ENCODE results near the gene PROB1. TPM values are rescaled to one million over a fixed set of nuclear protein-coding genes. Genes with fewer than 3 reads are reported as not detected.

PROB1 gene
- total RNA-seq, 2 donors from 2014 or later: 1.9 to 4.9 TPM

DNA sequence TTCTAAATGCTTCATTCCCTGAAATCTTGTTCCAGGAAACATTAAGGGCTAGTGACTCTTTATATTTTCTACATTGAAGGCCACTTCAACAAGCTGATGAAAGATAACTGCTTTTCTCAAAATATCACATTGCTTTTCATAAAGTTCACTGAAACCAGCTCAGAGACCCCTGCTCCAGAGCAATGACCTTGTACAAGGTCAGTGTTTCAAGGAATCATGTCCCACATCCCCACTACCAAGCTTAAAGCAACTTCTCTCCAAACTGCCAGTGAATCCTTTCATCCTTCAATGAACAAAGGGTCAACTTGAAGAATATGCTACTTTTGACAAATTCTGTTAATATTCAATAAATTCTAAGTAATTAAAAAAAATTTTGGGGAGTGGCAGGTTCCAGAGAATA lies 21.0 kb upstream of the PROB1 start:
- H3K27me3 ChIP-seq (replicated peaks; ENCODE audit: insufficient read depth): no peaks in the 10 kb centered on the region
- TF ChIP-seq, protein P1, sequence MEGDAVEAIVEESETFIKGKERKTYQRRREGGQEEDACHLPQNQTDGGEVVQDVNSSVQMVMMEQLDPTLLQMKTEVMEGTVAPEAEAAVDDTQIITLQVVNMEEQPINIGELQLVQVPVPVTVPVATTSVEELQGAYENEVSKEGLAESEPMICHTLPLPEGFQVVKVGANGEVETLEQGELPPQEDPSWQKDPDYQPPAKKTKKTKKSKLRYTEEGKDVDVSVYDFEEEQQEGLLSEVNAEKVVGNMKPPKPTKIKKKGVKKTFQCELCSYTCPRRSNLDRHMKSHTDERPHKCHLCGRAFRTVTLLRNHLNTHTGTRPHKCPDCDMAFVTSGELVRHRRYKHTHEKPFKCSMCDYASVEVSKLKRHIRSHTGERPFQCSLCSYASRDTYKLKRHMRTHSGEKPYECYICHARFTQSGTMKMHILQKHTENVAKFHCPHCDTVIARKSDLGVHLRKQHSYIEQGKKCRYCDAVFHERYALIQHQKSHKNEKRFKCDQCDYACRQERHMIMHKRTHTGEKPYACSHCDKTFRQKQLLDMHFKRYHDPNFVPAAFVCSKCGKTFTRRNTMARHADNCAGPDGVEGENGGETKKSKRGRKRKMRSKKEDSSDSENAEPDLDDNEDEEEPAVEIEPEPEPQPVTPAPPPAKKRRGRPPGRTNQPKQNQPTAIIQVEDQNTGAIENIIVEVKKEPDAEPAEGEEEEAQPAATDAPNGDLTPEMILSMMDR (IDR thresholded peaks at IDR 0.05): no peak

DNA sequence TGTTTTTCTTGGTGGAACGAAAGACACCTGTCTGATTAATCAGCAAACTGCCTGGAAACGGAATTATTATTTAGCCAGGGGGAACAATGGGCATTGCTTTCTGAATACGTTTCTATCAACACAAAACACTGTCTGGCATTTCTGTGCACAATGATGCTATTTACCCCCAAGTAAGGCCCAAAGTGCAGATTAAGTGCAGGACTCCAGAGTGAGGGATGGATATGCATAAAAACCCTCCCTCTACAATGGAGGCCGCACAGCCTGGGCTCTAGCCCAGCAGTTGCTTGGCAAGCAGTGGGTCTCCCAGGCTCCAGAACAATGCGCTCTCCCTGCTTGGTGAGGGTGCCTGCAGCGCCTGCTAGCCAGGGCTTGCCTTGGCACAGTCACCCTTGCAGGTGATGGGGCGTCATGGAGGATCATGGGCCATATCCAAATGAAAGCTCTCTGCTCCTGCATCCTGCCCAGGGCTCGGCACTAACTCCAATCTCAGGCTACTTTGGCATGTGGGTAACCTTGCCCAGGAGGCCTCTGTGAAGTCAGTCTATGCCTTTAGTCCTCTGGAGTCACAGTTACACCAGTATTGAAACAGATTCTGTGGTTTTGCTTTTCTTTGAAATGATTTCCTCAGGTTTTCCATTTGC lies 20.4 kb upstream of the PROB1 start:
- Histone ChIP-seq H3K27ac (peak overlapping the region; percentile 36 to 83), H3K4me1 (ENCODE audit: control insufficient read depth in 1 of 2, low read depth in 2 of 2) (peaks cover 37 to 58% of the 10 kb centered on the region in 2 donors), H3K9me3 (no peaks in the 10 kb centered on the region), H3K4me3 (no peak overlapping the region), H3K36me3 (peaks cover 21% of the 10 kb centered on the region), H3K27me3 (replicated peaks; ENCODE audit: insufficient read depth) (no peaks in the 10 kb centered on the region)
- TF ChIP-seq, protein P1 (IDR thresholded peaks at IDR 0.05): no peak
- no peak for DNase-seq (ENCODE audit: low spot score)
- ATAC-seq (ENCODE audit: insufficient number of reproducible peaks, low FRiP score, low read depth): no peak

More for the DNA sequence above, 21.0 kb upstream of the PROB1 start:
- no peak overlapping the region for H3K4me3 ChIP-seq
- peaks cover 21% of the 10 kb centered on the region for H3K36me3 ChIP-seq
- no peak for DNase-seq (ENCODE audit: low spot score)
- no peaks in the 10 kb centered on the region for H3K9me3 ChIP-seq
- ATAC-seq (ENCODE audit: insufficient number of reproducible peaks, low FRiP score, low read depth): no peak
- H3K4me1 ChIP-seq (ENCODE audit: control insufficient read depth in 1 of 2, low read depth in 2 of 2): peaks cover 32 to 53% of the 10 kb centered on the region in 2 donors
- peak overlapping the region; percentile 36 to 83 for H3K27ac ChIP-seq

DNA sequence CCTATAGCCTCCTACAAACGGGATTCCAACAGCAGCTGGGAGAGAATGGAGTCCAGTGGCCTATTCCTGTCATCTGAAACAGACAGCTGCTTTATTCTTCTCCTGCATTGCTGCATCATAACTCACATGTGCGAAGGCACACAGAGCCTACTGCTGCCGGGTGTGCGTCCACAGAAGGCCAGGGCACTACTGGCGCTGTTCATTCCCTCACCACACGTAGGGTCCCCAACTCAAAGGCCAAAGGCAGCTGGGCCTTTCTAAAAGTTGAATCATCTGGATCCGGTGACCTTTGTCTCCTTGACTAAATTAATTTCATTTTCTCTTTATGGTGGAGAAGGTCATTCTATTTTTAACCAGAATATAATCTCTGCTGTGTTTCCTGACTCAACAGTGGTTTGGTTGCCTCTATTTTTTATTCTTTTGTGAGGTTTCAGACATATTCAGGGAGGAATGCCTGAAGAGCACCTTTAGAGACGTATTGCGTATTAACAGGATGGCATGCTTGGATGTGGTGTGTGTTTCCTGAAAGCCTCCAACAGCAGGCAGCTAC lies 19.8 kb upstream of the PROB1 start:
- Histone ChIP-seq H3K4me1 (ENCODE audit: control insufficient read depth in 1 of 2, low read depth in 2 of 2) (peaks cover 37 to 65% of the 10 kb centered on the region in 2 donors), H3K9me3 (no peaks in the 10 kb centered on the region)
- no peak for DNase-seq (ENCODE audit: low spot score)

DNA sequence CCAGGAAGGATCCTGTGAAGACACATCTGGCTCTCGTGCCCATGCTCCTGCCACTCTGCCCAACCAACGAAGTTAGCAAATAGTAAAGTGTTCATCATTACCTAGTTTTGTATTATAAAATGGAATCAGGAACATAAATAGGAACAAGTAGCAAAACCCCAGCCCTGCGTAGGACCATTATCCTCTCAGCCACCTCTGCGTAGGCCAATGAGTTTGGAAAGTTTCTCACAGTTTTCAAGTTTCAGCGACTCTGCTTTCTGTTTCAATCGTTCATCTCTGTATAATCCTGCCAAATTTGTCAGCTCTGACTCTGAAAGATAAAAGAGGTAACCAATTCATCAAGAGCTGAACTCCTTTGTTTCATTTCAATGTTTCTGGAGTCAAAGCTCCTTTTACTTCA lies 19.1 kb upstream of the PROB1 start:
- no peak overlapping the region for H3K4me3 ChIP-seq
- ATAC-seq (ENCODE audit: insufficient number of reproducible peaks, low FRiP score, low read depth): no peak
- no peaks in the 10 kb centered on the region for H3K9me3 ChIP-seq
- H3K27ac ChIP-seq: peak overlapping the region in 1 of 2 donors; percentile 36
- TF ChIP-seq, protein P1 (IDR thresholded peaks at IDR 0.05): no peak
- H3K36me3 ChIP-seq: peaks cover 11% of the 10 kb centered on the region
- DNase-seq (ENCODE audit: low spot score): no peak
- peaks cover 37 to 66% of the 10 kb centered on the region in 2 donors for H3K4me1 ChIP-seq (ENCODE audit: control insufficient read depth in 1 of 2, low read depth in 2 of 2)
- no peaks in the 10 kb centered on the region for H3K27me3 ChIP-seq (replicated peaks; ENCODE audit: insufficient read depth)

More for the DNA sequence above, 19.8 kb upstream of the PROB1 start:
- peaks cover 16% of the 10 kb centered on the region for H3K36me3 ChIP-seq
- TF ChIP-seq, protein P1 (IDR thresholded peaks at IDR 0.05): no peak
- ATAC-seq (ENCODE audit: insufficient number of reproducible peaks, low FRiP score, low read depth): no peak
- H3K4me3 ChIP-seq: no peak overlapping the region
- H3K27ac ChIP-seq: peak overlapping the region; percentile 36 to 83
- no peaks in the 10 kb centered on the region for H3K27me3 ChIP-seq (replicated peaks; ENCODE audit: insufficient read depth)

DNA sequence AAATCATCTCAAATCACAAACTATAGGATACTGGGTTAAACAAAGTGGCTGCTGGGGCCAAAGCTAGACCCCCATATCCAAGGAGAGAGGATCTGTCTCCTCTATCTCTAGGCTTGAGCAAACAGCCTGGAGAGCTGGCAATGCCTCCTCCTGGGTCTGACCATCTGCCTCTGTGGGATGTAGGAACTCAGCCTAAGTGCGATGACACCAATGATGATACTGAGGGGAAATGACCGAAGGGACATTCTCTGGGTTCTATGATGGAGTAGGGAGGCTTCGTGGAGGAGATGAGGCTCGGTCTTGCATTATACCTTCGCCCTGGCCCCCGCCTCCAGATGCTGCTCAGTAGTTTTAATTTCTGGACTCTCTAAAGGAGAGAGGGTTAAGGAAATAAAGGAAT lies 18.2 kb upstream of the PROB1 start:
- no peak for DNase-seq (ENCODE audit: low spot score)
- H3K36me3 ChIP-seq: peaks cover 2% of the 10 kb centered on the region
- no peaks in the 10 kb centered on the region for H3K9me3 ChIP-seq
- H3K4me1 ChIP-seq (ENCODE audit: control insufficient read depth in 1 of 2, low read depth in 2 of 2): peaks cover 36 to 60% of the 10 kb centered on the region in 2 donors
- H3K27me3 ChIP-seq (replicated peaks; ENCODE audit: insufficient read depth): no peaks in the 10 kb centered on the region
- TF ChIP-seq, protein P1 (IDR thresholded peaks at IDR 0.05): no peak
- no peak overlapping the region for H3K4me3 ChIP-seq
- ATAC-seq (ENCODE audit: insufficient number of reproducible peaks, low FRiP score, low read depth): no peak
- no peak overlapping the region for H3K27ac ChIP-seq

All from thoracic aorta (tissue), 2 donors.